GM19043 (cell line): Measurements from ENCODE around the gene GNG11.

Source experiments
- ATAC-seq: cut with Tn5 transposase; IDR thresholded peaks from one replicate; pipeline ENCODE4 v1.9.1; 2021; ENCODE audit warnings: low read depth; ENCODE audit not compliant: unreplicated experiment

GNG11 gene

DNA sequence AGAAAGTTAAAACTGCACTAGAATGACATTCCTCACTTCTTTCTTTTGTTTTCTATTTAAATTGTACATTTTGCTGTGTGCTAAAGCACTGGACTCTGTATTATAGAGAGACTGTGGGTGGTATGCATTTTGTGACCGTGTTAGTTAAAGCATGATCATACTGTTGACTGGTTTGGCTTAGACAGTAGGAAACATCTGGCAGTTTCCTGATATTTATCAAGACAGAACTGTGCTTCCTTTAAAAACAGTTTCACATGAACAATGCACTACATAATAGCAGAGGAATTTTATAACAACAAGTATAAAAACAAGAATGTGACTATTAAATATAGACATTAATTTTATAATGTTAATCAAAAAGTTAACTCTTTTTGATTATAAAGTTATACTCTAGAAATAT lies 23.1 kb downstream of the GNG11 start:
- ATAC-seq, result no peak

DNA sequence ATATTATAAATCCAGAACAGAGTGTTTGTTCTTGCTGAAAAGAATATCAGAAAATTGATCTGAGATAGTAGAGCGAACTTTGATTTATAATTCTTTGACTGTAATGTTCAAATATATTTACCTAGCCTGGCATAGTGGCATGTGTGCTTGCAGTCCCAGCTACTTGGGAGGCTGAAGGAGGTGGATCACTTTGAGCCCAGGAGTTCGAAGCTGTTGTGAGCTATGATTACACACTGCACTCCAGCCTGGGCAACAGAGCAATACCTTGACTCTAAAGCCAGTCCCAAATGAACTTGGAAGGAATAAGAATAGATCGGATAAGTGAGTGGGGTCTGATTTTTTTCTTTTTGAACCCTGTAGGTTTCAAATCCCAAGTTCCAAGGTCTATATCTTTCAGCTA lies 23.5 kb downstream of the GNG11 start:
- no peak for ATAC-seq

DNA sequence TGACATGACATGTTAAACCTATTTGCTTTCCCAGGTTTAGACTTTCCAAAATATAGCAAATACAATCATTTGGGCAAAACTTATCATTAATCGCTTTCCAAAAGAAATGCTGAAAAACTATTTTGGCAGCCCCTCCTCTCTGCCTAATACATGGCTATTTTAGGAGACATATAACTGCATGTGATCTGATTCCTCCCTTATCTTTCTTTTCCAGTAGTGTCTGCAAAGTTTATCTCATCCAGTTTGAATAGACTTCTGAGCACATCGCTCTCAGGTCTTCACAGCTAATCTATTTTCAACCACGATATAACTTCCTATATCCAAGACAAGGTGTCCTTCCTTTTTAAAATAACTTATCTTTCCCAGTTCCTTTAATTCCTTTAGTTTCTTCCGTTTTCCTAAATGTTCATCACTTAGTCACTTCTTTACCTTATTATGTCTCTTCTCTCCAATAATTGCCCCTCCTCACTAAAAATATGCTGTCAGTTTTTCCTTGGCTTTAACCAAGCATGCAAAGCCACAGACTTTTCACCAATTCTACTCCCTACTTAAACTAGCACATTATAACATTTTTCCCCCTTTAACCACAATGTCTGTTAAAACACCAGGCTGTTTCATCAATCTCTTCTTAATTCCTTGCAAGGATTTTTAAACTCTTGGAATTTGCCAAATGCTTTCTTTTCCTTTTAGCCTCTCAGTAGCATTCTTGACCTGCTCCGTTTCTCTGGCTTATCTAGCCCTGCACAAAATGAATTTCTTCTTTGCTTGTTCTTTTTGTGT lies 24.4 kb downstream of the GNG11 start:
- ATAC-seq, result no peak

DNA sequence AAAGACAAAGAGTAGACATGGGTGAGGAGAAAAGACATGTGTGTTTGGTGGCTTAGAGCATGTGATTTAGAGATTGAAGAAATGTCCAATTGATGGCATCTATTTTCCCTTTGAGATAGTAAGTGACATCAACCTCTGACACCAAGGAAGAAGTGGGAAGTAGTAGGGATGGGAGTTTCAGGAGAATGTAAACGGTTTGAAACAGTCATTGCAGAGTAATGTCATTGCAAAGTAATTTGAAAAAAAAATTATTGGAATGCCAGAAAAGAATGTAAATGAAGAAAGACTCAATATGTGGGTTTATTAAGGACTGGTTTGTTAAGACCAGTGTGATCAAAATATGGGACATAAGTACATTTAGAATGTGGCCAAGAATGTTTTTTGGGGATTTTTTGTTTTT lies 26.6 kb downstream of the GNG11 start:
- ATAC-seq, result no peak

DNA sequence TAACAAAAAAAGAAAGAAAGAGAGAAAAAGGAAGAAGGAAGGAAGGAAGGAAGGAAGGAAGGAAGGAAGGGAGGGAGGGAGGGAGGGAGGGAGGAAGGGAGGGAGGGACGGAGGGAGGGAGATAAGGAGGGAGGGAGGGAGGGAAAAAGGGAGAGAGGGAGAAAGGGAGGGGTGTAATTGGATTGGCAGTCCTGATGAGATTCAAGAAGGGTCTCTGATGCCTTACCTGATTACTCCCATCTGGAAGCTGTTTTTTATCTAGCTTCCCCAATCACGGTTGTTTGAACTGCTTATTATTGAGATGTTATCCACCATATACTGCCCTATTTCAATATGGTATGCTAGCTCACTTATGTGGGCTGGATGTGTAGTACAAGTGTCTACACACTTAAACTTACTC lies 27.3 kb downstream of the GNG11 start:
- no peak for ATAC-seq

DNA sequence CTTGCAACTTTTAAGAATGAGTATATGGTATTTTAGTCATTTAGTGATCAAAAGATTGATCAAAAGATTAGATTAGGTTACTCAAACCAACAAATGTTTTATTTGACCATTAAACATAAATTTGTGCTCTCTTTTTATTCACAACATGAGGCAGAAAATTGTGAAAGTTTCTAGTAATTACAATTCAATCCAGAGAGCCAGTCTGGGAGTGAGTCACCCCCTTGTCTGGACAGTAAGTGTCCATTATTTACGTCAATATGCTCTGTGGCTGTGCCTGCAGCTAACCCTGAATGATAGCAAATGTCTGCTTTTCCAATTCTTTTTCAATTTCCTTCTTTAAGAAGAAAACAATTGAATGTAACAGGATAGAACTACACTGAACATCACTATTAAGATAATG lies 27.9 kb downstream of the GNG11 start:
- no peak for ATAC-seq

DNA sequence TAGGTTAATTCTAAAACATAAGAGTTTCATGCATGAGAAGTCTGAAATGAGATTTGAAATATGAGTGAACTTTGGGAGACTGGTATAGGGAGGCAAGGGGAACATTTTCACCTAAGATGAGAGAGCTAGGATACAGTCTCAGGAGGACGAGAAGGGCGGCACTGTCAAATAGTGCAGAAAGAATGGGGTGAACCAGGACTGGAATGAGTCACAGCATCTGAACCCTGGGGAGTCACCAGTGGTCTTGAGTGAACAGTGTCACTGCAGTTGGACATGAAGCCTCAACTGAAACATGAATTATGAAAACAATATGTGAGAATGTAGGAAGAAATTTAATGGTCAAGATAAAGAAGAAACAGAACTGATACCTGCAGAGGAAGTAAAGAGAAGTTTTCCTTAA lies 33.8 kb downstream of the GNG11 start:
- ATAC-seq, result peak; percentile 71

DNA sequence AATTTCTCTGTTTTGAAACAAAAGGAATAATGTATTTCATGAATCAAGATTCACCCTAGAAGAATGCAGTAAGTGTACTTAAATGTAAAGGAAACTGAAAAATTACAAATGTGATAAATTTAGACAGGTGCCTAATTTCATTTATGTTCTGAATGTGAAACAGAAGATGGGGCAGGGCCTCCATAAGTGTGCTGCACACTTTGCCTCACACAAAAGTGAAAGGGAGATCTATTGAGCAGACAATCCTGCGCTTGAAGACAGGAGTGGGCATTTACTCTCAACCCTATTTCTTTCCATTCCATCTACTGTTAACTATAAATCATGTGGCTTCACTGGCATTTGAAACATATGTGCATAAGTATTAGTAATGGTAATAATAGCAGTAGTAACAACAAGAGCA lies 36.2 kb downstream of the GNG11 start:
- ATAC-seq, result no peak

DNA sequence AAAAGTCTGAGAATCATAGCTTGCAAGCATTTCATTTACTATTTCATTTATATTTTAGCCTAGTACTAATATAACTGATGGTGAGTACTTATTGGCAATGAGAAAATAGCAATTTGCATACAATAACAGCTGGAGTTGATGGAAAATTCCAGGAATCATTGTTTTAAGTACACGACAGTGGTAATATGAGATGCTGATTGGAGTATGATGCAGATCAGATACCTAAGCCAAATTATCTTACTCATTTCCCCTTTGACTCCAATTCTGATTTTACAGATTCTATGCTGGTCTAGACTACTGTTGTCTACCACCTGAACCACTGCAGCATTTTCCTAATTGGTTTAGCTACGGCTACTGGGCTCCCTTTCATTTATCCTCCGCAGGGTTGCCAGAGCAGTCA lies 36.7 kb downstream of the GNG11 start:
- ATAC-seq, result no peak

DNA sequence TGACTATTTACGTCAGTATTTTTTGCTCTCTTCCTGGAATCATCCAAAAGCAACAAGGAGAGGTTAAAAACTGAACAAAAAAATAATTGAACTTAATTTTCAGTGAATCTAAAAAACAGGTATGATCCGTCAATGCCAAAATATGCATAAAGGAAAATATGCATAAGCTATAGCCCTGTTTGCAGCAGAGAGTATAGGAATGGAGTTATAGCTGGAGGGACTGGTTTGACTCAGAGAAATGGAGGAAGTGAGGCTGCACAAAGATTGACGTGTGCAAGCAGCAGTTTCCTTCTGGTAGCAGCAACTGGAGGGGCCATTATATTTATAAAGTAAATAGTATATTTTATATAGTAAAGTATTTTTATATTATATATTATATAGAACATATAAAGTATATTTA lies 37.1 kb downstream of the GNG11 start:
- ATAC-seq, result no peak

DNA sequence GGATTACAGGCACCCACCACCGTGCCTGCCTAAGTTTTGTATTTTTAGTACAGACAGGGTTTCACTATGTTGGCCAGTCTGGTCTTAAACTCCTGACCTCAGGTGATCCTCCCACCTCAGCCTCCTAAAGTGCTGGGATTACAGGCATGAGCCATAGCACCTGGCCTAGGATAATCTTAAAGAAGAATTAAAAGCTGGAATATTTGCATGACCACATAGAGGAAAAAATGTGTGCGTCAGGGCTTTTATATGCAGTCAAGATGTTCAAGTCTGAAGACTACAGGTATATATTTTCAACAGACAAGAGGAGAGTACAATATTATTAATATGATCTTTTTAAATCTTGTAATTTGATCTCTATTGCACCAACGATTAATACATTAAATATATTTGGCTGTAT lies 39.5 kb downstream of the GNG11 start:
- no peak for ATAC-seq

DNA sequence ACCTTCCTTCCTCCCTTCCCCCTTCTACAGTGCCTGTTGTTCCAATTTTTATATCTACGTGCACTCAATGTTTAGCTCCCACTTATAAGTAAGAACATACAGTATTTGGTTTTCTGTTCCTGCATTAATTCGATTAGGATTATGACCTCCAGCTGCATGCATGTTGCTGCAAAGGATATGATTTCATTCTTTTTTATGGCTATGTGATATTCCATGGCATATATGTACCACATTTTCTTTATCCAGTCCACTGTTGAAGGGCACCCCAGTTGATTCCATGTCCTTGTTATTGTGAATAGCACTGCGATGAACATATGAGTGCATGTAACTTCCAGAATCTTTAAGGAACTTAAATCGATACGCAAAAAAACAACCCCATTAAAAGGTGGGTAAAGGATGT lies 42.7 kb downstream of the GNG11 start:
- ATAC-seq, result no peak

DNA sequence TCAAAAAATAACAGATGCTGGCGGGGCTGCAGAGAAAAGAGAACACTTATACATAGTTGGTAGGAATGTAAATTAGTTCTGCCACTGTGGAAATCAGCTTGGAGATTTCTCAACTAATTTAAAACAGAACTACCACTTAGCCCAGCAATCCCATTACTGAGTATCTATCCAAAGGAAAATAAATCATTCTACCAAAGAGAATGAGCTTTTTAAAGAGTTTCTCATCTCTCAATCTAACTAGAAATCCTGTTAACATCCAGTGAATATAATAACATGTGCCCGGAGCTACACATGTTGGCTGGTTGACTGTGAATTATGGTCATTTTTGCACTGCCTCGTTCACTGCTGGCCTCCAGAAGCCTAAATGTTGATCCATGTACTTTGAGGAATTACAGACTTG lies 43.3 kb downstream of the GNG11 start:
- ATAC-seq, result no peak

DNA sequence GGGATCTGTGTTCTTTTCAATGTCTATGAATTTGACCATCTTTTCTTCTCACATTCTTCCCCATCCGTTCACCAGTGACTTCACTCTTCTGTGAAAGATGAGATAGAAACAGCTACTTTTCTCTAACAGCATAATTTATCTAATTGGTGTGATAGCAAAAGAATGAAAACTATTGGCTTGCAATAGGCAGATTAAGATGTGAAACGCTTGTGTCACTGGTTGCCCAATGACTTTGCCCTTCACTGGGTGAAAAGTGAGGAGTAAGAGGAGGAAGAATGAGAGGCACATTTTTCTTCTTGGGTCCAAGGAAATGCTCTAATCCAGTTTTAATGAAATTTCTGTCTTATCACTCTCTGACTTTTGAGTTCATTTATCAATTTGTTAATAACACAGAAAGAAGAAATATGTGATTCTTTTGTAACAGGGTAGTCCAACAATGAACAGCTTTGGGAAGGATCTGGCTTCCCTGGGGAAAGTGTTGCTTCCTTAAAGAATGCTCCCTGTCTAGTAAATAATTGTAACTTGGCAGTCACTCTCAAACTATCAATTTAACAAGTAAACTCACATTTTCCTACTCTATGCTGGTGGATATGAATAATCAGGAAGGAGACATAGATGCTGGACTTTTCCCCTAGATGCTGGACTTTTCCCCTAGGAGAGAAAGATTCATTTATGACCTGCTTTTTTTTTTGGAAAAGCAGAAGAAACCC lies 47.5 kb downstream of the GNG11 start:
- no peak for ATAC-seq

DNA sequence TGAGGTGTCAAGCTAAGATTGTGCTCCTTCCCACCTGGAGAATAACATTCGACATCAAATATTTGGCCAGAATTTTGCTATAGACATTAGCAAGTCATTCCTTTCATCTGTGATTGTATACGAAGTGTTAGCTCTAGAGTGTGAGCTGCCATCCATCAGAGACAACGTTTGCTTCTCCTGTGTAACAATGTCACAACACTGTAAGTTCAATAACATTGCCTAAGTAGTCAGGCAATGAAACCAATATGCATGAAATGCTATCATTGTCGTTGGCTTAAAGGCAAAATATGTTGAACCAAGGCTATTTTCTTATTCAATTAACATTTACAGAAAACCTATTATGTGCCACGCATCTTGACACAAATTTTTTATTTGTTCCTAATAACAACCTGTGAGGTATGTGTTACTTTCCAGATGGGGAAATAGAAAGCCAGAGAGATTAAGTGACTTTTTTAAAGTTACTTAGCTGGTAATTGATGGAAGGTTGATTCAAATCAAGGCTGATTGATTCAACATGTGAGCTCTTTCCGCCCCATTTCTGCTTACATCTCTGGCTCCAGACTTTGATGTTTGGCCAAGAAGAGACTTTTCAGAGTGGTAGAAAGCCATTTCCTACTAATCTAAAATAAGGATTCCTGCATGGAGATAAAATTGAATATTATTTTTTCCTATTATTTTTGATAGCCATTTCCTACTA lies 50.6 kb downstream of the GNG11 start:
- ATAC-seq, result no peak

DNA sequence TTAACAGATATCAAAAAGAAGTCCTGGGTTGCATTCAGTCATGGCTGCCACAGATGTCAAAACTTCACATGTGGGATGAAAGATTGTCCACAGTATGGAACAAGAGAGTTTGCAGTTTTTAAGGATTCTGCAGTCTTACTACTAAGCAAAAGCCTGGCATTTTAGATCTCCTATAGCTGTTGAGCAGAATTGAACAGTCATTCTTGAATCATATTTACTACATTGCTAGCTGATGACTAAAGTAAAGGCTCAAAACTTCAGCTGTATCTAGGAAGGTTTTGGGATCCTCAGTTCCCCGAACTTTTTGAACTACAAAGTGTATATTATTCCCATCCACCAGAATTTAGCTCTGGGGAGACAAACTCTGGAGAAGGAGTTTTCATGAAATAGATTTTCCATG lies 51.6 kb downstream of the GNG11 start:
- ATAC-seq, result no peak

DNA sequence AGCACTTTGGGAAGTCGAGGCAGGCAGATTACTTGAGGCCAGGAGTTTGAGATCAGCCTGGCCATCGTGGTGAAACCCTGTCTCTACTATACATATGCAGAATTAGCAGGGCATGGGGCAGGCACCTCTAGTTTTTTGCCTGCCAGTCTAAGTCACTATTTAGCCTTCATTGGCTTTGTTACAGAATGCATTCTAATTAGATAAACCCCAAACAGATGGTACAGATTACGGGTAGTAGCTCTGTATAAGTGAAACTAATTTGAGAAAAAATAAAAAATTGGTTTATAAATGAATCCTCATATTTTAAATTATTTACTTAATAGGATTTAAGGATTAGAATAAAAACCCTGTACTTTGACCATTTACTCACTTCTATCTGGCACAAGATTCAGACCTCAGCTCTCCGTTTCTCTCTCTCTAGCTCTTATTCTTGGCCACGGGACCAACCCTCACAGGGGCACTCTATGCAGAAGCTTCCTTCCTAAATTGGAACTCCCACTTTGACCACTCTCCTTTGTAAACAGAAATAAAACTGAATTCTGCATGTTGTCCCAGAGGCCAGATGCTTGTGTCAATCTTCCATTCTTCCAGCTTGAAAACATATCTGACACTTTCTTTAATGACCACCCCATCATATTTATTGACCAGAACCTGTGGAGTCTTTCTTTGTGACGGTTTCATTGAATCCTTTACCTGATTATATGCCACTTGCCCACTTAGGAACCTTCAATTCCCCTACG lies 55.8 kb downstream of the GNG11 start:
- no peak for ATAC-seq
